ENCODE results near the gene AGBL2. TPM values are rescaled to one million over a fixed set of nuclear protein-coding genes. Genes with fewer than 3 reads are reported as not detected.
"Not testable (repeated sequence)": the region's sequence is repeated elsewhere in the genome, so short reads cannot be mapped to it uniquely, and the experiment has no call there.

AGBL2 gene
- total RNA-seq, 1 experiment from 2014 or later: not detected

DNA sequence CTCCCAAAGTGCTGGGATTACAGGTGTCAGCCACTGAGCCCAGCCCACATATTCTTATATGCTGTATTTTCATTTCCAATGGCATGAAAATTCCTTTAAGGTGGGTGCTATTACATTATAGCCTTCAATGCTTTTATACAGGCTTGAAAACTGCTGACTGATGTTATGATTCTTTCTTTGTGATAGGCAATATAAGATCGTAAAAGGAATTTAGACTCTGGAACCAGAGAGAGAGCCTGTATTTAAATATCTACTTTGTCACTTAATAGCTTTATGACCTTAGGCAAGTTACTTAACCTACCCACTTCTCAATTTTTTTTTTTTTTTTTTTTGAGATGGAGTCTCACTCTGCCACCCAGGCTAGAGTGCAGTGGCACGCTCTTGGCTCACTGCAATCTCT is 26.2 kb downstream of the AGBL2 start:
- no peak overlapping the region for H2AFZ ChIP-seq (ENCODE audit: low read depth, low read length, poor library complexity, severe bottlenecking)
- no peaks in the 10 kb centered on the region for H3K27me3 ChIP-seq (ENCODE audit: insufficient read depth, low read length)
- no peak overlapping the region for H3K4me3 ChIP-seq (replicated peaks in 1 of 2; ENCODE audit: low read depth in 1 of 2, low read length in 2 of 2)
- ChIA-PET CTCF (interaction anchor here (0.6 kb wide), 1 partner anchor 234 kb away, joined by 4 read pairs; no protein-coding TSS in a partner anchor), RAD21 (ENCODE audit: low non-redundant PET in 1 of 2, low total read pairs in 2 of 2, uncharacterized antibody in 2 of 2, unreplicated experiment in 2 of 2) (no interaction called here), POLR2A (no interaction called here)
- intact Hi-C loops (cut with micrococcal nuclease): no loop called here
- no peaks in the 10 kb centered on the region for H4K20me1 ChIP-seq (ENCODE audit: insufficient read depth)
- no peaks in the 10 kb centered on the region for H3K9me3 ChIP-seq (ENCODE audit: control insufficient read depth in 1 of 2, insufficient read depth in 1 of 2, low read depth in 1 of 2, low read length in 2 of 2)
- no peak for TF ChIP-seq REST (IDR thresholded peaks at IDR 0.05; ENCODE audit: low read depth)
- BruUV-seq (replicated peaks): no TSS peak
- no peak overlapping the region for H3K27ac ChIP-seq (ENCODE audit: low read depth, low read length)
- H3K4me1 ChIP-seq (ENCODE audit: control insufficient read depth in 1 of 2, insufficient read depth in 2 of 2, low read length in 2 of 2): no peaks in the 10 kb centered on the region
- ATAC-seq (no peak), DNase-seq (ENCODE audit: low read depth, low spot score) (no peak)
- no peak overlapping the region for H3K4me2 ChIP-seq (ENCODE audit: low read length)
- 0 out of 2 replicates have a peak, but pooled peaks cover 4% of the 10 kb centered on the region for H3K9me2 ChIP-seq (ENCODE audit: insufficient read depth)
- H3K9ac ChIP-seq (ENCODE audit: low read length): no peak overlapping the region
- H3K79me2 ChIP-seq (ENCODE audit: insufficient read depth, low read length): no peaks in the 10 kb centered on the region
- no peaks in the 10 kb centered on the region for H3K36me3 ChIP-seq (ENCODE audit: control insufficient read depth in 1 of 2, insufficient read depth in 2 of 2, low read length in 2 of 2)

GRCh38 chr11:47688111-47688510 is 27.1 kb downstream of the AGBL2 start:
- H3K79me2 ChIP-seq (ENCODE audit: insufficient read depth, low read length): no peaks in the 10 kb centered on the region
- H3K9me3 ChIP-seq (ENCODE audit: control insufficient read depth in 1 of 2, insufficient read depth in 1 of 2, low read depth in 1 of 2, low read length in 2 of 2): no peaks in the 10 kb centered on the region
- no peaks in the 10 kb centered on the region for H3K27me3 ChIP-seq (ENCODE audit: insufficient read depth, low read length)
- no peak for TF ChIP-seq SP1 (IDR thresholded peaks at IDR 0.05; ENCODE audit: low read depth)
- DNase-seq (ENCODE audit: low read depth, low spot score) (no peak), ATAC-seq (no peak)
- no peaks in the 10 kb centered on the region for H4K20me1 ChIP-seq (ENCODE audit: insufficient read depth)
- H3K4me3 ChIP-seq (replicated peaks in 1 of 2; ENCODE audit: low read depth in 1 of 2, low read length in 2 of 2): no peak overlapping the region
- no peaks in the 10 kb centered on the region for H3K36me3 ChIP-seq (ENCODE audit: control insufficient read depth in 1 of 2, insufficient read depth in 2 of 2, low read length in 2 of 2)
- RAD21 ChIA-PET (ENCODE audit: low non-redundant PET in 1 of 2, low total read pairs in 2 of 2, uncharacterized antibody in 2 of 2, unreplicated experiment in 2 of 2): no interaction called here
- no TSS peak for BruUV-seq (replicated peaks)
- no peak overlapping the region for H3K4me2 ChIP-seq (ENCODE audit: low read length)
- H3K9ac ChIP-seq (ENCODE audit: low read length): no peak overlapping the region
- H3K9me2 ChIP-seq (ENCODE audit: insufficient read depth): 0 out of 2 replicates have a peak, but pooled peaks cover 4% of the 10 kb centered on the region
- intact Hi-C loops (cut with micrococcal nuclease): no loop called here
- no peak overlapping the region for H3K27ac ChIP-seq (ENCODE audit: low read depth, low read length)
- POLR2A ChIA-PET: no interaction called here
- H3K4me1 ChIP-seq (ENCODE audit: control insufficient read depth in 1 of 2, insufficient read depth in 2 of 2, low read length in 2 of 2): no peaks in the 10 kb centered on the region
- H2AFZ ChIP-seq (ENCODE audit: low read depth, low read length, poor library complexity, severe bottlenecking): no peak overlapping the region
- CTCF ChIA-PET: no interaction called here

DNA sequence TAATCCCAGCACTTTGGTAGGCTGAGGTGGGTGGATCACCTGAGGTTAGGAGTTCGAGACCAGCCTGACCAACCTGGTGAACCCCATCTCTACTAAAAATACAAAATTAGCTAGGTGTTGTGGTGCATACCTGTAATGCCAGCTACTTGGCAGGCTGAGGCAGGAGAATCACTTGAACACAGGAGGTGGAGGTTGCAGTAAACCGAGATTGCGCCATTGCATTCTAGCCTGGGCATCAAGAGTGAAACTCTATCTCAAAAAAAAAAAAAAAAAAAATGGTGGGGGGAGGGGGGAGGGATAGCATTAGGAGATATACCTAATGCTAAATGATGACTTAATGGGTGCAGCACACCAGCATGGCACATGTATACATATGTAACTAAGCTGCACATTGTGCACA is 28.5 kb downstream of the AGBL2 start:
- CTCF ChIA-PET; BruUV-seq (replicated peaks): not testable (repeated sequence)

More for the DNA sequence above, 28.5 kb downstream of the AGBL2 start:
- H2AFZ ChIP-seq (ENCODE audit: low read depth, low read length, poor library complexity, severe bottlenecking); RAD21 ChIA-PET (ENCODE audit: low non-redundant PET in 1 of 2, low total read pairs in 2 of 2, uncharacterized antibody in 2 of 2, unreplicated experiment in 2 of 2); H3K4me2 ChIP-seq (ENCODE audit: low read length); DNase-seq (ENCODE audit: low read depth, low spot score); H3K9me3 ChIP-seq (ENCODE audit: control insufficient read depth in 1 of 2, insufficient read depth in 1 of 2, low read depth in 1 of 2, low read length in 2 of 2); H3K27me3 ChIP-seq (ENCODE audit: insufficient read depth, low read length); H3K4me3 ChIP-seq (replicated peaks in 1 of 2; ENCODE audit: low read depth in 1 of 2, low read length in 2 of 2); H3K36me3 ChIP-seq (ENCODE audit: control insufficient read depth in 1 of 2, insufficient read depth in 2 of 2, low read length in 2 of 2); H3K9ac ChIP-seq (ENCODE audit: low read length); H3K4me1 ChIP-seq (ENCODE audit: control insufficient read depth in 1 of 2, insufficient read depth in 2 of 2, low read length in 2 of 2); ATAC-seq; H3K27ac ChIP-seq (ENCODE audit: low read depth, low read length); H4K20me1 ChIP-seq (ENCODE audit: insufficient read depth); H3K9me2 ChIP-seq (ENCODE audit: insufficient read depth); POLR2A ChIA-PET; intact Hi-C loops (cut with micrococcal nuclease); H3K79me2 ChIP-seq (ENCODE audit: insufficient read depth, low read length): not testable (repeated sequence)
